IPS-NIHi7 (cell line): Measurements from ENCODE around the gene ITGB1.
A peak's percentile ranks its signal among the peaks of the same experiment; 100 is the strongest.
"Not testable (repeated sequence)": the region's sequence is repeated elsewhere in the genome, so short reads cannot be mapped to it uniquely, and the experiment has no call there.

Experiments used
- DNase-seq: peaks from one replicate; pipeline ENCODE4 v3.0.0; 2012; ENCODE audit warnings: mixed read lengths; ENCODE audit errors: extremely low spot score

The ITGB1 gene

DNA sequence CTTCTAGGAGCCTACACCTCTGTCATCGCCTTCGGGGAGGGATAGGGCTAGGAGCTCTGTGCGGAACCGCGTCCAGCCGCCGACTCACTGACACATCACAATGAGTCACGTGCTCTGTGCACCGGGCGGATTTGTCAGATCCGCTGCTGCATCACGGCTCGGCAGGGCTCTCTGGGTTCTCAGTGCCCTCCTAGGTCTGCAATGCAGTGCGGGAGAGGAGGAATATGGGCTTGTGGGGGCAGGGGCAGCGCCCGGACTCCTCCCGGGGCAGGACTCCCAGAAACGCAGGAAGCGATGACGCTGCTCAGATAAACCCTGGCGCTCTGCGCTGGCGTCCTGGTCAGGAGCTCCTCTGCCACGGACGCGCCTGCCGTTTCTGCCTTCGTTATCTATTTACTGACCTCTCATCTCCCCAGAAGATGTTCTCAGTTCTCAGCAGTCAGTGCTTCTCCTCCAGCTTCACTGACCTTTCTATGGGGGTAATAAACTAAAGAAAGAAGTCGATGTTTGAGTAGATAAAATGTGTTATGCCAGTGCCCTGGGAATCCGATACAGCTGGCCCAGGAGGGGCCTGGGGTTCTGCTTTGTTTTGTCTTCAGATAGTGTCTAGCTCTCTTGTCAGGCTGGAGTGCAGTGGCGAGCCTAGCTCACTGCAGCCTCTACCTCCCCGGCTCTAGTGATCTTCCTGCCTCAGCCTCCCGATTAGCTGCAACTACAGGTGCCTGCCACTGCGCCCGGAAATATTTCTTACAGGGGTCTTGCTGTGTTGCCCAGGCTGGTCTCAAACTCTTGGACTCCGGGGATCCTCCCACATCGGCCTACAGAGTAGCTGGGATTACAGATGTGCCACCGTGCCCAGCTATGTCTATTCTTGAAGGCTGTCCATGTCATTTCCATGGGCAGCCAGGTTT is 22.8 kb upstream of the ITGB1 start:
- DNase-seq = peak; percentile 72

DNA sequence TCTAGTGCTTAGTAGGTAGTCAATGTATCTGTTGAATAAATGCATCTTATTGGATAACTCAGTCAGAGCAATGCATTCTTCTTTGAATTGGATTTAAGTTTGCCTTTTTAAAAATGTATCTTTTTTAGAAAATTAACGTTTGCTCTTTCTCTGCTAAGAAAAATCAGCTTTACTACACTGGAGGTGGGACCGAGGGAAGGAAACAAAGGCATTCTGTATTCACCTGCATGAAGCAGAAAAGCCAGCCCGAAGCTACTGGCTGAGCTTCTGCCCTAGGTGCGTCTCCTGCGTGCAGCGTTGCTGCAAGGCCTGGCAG is 22.2 kb upstream of the ITGB1 start:
- DNase-seq = no peak

DNA sequence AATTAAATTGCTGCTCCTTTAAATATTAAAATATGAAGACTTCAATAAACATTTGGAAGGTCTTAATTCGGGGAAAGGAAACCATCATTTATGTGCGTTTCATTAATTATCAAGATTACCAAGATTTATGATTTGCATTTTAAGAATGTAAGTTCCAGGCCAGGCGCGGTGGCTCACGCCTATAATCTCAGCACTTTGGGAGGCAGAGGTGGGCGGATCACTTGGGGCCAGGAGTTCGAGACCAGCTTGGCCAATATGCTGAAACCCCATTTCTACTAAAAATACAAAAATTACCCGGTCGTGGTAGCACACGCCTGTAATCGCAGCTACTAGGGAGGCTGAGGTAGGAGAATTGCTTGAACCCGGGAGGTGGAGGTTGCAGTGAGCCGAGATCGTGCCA is 21.7 kb upstream of the ITGB1 start:
- DNase-seq = not testable (repeated sequence)

DNA sequence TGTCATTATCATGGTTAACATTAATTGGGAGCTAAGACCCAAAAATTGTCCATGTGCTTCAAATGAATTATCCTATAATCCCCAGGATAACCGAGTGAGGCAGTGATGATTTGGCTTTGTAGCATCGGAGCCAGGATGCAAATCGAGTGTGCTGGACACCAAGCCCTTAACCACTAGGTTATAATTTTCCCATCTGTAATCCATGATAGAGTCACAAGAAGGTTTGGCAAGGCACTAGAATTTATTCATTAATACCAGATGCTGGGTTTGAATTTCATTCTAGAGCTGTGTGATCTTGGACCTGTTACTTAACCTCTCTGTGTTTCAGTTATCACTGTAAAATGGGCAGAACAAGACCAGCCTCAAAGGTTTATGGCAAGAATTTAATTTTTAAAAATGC is 21.0 kb upstream of the ITGB1 start:
- no peak for DNase-seq

DNA sequence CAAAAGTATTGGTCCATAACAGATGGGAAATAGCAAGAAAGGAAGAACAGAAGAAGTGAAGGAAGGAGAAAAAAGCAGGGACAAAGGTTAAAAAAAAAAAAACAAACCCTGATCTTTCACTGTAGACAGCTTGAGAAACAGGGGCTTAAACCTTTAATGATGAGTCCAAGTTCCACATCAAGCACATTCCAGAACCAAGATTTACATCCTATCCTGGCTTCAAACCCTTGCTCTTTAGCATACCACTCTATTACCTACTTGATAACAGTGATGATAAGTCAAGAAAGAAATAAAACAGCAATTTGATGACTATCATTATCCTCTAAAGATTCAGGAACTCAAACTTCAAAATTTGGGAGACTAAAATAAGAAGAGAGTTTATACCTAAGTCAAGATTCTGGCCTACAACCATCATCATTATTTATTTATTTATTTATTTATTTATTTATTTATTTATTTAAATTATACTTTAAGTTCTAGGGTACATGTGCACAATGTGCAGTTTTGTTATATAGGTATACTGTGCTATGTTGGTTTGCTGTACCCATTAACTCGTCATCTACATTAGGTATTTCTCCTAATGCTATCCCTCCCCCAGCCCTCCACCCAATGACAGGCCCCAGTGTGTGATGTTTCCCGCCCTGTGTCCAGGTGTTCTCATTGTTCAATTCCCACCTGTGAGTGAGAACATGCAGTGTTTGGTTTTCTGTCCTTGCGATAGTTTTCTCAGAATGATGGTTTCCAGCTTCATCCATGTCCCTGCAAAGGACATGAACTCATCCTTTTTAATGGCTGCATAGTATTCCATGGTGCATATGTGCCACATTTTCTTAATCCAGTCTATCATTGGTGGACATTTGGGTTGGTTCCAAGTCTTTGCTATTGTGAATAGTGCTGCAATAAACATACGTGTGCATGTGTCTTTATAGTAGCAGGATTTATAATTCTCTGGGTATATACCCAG is 20.1 kb upstream of the ITGB1 start:
- DNase-seq = not testable (repeated sequence)

DNA sequence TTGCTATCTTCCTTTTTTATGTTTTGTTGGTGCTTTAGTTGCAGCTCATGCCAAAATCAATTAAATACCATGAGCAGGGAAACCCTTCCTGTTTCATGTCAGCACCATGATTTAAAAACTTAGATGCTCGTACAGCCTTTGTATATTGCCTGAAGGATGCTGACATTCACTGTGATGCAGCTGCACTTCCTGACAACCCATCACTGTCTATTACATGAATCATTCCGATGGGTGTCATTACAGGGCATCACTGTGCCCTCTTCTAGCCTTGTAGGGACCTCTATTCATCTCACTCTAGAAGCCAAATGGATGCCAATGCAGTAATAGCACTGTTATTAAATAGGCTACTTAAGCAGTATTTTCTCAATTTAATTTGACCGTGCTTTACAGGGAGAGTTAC is 18.3 kb upstream of the ITGB1 start:
- no peak for DNase-seq

DNA sequence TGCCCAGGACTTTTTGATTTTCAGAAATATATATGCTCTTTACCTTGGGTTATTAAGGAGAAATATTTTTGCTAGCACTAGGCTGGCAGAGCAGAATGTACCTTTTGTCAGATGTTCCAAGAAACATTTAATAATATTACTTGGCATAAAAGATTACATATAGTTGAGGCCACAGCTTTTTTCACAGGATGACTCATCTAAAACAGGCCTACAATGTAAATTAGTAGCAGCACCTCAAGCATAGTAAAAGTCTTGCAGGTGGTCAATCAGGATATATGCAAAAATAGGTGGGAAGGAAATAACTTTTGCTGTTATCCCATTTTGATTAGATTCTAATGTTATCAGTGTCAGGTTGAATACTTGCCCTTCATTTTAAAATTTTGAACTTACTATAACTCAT is 14.9 kb upstream of the ITGB1 start:
- no peak for DNase-seq

DNA sequence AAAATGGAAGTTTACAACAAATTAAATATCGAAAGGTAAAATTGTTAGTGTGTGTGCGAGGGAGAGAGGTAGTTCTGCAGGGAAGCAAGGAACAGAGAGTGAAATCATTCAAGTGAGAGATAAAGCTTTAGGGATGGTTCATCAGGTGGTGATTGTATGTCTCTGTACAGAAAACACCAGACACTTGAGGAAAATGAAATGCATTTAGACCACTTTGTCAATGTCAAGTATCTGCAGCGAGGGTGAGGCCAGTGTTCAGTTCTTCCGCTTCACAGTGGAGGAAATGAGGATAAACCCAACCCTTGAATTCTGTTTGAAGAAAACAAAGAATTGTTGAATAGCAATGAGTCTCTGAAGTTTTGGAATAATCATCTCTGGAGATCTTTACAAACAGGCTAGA is 14.4 kb upstream of the ITGB1 start:
- DNase-seq = no peak

DNA sequence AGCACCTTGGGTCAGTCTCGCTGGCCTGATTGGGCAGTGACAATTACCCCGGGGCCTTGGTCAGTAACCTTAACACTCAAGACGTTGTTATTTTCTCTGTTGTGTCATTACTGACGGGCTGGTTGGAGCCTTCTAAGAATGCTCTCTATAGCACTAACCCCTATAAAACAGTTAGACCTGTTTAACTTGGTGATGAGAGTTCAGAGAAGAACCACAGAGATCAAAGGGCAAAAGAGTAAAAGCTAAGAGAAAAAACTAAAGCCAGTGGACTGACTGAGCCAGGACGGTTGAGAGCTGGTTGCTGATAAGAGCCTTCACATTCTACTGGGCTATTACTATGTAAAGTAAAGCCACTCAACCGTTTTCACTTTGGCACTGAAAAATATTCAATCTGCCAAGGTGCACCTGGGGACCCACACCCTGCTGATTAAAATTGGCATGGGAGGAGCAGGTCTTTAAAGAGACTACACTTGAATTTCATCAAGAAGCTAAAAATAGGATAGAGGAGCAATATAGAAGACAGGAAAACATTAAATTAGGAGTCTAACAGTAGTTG is 13.6 kb upstream of the ITGB1 start:
- peak; percentile 20 for DNase-seq

DNA sequence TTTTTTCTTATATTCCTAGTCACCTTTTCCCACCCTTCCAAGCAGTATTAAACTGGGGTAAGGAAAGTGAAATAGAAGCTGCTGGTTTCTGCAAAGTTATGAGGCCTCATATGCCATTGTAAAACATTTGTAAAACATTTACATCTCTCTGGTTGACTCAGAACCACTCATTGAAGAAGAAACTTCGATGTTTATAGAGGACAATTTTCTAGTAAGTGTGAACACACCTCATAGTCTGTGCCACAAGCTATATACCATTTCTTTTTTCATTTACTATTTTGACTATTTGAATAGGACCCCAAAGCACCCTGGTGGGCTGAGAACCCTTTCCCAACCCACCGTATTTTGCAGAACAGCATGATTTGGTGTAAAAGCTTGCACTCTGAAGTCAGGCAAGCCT is 12.9 kb upstream of the ITGB1 start:
- DNase-seq = no peak

DNA sequence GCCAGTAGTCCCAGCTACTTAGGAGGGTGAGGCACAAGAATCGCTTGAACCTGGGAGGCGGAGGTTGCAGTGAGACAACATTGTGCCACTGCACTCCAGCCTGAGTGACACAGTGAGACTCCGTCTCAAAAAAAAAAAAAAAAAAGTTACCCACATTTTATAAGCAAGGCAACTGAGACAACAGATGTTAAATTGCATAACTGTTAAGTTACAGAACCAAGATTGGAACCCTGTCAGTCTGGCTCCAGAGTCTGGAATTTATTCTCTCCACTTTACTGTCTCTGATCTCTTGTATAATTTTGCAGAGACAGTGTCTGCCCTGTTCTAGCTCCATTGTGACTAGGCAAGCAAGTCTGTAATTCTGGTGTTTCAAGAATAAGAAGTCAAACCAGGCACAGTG is 6.2 kb upstream of the ITGB1 start:
- no peak for DNase-seq

DNA sequence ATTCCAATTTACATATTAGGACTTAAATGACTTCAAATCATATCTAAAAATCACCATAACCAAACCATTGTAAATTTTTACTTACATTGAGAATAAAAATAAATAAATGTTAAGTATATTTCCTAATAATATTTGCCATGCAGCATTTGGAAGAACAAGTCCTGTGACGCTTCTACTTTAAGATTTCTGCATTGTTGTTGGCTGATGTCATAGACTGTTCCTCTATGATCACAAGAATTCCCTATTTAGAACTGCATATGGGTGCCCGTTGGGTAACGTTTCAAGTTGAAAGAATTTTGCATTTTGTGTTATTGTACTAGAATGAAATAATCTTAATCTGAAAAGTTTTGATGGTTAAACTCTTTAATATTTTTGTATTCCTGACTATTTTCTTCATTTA is 5.1 kb upstream of the ITGB1 start:
- no peak for DNase-seq

DNA sequence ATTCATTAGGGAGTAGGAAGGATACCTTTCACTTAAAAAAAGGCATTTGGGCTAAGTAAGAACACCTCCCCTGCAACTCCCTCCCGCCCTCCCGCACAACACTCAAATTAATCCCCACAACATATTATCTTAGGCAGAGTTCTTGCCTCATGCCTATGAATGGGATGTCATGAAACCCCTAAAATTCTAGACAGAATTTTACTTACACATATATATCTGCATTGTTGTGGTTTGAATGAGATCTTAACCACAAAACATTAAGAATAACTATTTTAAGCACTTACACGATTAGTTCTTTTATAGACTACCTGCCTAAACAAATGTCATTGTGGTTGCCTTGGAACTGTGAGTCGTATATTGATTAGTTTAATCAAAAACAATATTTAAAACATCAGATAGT is 4.5 kb upstream of the ITGB1 start:
- DNase-seq = no peak

DNA sequence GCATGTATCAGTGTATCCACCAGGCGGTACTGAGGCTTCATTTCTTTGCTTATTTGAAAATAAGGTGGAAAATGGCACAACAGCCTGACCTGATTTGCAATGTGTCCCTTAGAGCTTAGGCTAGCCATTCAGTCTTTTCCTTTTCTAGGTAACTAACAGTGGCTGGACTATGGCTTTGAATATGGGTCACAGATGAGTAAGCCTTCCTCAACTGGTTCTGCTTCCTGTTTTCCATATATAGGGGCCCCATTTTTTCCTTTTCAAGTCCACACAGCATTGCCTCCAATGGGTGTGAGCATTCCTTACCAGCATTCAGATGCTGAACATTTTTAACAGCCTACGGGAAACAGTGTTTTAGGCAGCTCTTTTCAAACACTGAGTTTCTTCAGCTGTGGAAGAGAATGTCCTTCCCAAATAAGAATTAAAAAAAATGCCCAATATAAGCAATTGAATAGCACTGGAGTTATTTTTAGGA is 3.9 kb upstream of the ITGB1 start:
- peak; percentile 21 for DNase-seq

DNA sequence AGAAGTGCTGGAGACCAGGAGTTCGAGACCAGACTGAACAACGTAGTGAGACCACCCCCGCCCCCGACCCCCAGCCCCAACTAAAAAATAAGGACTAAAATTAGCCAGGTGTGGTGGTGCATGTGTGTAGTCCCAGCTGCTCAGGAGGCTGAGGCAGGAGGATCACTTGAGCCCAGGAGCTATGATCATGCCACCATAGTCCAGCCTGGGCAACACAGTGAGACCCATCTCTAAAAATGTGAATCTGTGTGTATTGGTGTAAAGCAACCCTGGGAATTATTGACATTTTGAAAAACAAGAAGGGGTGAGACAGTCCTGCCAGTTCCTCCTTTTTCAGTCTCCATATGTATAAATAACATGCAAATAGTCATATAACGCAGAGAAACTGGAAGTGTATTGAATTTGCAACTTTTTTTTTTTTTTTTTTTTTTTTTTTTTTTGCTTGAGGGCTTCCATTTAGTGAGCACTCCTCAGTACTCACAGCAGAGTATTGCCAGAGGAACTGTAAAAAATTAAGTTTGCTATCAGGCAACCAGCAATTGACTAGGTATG is 3.4 kb upstream of the ITGB1 start:
- DNase-seq = no peak

DNA sequence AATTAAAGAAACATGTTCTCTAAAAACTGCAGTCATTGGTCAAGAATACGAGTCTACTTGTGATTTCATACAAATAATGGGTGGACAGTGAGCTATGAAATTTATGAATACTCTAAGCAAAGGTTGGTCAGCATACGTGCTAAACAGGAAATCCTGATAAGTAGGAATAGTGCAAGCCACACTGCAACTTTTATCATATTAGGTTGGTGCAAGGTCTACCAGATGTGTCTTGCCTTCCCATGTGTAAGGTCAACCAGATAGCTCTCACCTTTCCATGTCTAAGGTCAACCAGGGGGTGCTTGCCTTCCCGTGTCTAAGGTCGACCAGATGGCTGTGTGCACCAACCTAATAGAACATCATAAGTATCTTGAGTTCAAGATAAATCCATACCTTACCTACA is 2.0 kb upstream of the ITGB1 start:
- no peak for DNase-seq

DNA sequence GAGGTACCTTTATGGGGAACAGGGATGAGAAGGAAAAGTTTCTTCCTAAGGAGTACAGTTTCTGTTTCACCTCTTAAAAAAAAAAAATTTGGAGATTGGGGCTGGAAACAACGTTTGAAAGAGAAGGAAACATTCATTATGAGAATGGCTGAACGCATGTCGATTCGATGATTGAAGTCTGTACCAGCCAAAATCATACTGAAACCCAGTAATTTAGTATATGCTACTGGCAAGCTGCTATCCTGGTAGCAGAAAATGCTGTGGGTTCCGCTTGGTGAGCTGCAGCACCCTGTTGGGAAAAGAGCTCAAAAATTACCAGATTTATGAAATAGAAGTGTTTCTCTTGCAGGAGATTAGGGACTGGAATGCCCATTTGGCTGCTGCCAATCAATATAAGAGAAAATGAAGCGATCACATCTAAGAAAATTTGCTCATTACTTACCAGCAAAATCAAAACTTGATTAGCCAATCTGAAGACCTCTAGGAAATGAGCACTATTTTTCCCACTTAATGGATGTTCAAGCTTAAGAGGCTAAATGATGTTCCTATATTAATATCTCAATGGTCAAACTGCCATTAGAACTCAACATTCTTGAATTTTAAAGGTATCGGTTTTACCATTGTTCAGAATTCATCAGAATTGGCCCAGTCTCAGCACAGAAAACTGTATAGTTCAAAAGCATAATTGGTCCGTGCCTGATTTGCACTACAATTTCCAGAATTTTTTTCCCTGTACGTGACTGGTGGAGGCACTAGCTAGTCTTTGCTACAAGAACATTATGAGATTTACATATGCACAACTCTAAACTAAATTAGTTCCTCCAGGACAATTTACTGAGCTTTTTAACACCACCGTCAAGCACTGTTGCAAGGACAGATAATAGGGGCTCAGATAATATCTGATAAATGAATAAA is 1.2 kb upstream of the ITGB1 start:
- no peak for DNase-seq

DNA sequence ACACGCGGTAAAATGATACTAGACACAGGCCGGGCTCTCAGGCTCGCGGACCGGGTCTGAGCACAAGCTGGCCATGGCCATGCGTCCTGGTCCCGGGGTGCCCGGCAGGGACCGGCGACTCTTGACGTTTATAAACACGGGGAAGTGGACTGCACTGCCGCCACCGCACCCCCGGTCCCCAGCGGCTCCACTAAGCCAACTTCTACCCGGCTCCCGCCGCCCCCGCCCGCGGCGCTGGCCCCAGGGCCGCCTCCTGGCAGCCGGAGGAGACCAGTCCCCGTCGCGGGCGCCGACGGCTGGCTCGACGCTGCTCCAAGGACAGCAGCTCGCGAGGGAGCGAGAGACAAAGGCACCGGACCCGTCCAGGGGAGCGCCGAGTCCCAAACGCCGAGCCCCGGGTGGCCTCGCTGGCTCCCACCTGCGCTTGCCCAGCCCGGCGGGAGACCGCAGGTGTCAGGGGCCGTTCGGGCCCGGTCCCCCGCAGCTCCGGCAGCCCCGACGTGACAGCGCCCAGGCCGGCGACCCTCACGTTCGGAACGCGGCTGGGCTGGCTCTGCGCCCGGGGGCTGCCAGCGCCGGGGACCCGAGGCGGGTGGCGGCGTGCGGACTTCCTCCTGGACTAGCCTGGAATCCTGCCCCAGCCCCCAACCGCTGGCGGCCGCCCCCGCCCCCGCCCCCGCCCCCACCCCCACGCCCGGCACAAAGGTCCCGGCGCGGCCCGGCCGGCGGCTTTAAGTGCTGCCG is 517 bp downstream of the ITGB1 start:
- peak; percentile 53 for DNase-seq

DNA sequence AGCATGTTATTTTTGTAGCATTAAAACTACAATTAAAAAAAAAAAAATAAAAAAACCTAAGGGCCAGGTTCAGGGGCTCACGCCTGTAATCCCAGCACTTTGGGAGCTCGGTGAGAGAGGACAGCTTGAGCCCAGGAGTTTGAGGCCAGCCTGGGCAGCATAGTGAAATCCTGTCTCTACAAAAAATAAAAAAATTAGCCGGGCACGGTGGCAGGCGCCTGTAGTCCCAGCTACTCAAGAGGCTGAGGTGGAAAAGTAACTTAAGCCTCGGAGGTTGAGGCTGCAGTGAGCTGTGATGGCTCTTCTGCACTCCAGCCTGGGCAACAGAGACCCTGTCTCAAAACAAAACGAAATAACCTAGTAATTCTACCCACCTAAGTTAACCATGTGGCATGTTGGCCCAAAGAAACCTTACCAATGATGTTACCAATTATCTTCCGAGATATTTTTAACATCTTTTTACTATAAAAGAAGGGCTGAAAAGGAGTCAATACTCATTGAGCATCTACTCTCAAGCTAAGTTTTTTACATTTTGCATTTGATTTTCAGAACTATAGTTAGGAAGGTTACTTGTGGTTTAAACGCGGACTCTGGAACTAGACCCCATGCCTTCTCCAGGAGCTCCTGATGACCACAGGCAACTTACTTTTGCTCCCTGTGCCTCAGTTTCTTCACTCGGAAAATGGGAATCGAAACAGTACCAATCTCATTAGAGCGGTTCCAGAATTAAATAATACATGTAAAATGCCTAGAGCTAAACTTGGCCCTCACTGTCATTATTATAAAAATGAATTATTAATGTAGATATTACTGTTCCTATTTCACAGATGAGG is 1.4 kb downstream of the ITGB1 start:
- no peak for DNase-seq
